HG02938 (cell line): ENCODE data around the gene TIMM10.
A peak's percentile ranks its signal among the peaks of the same experiment; 100 is the strongest.

Experiments
- ATAC-seq: cut with Tn5 transposase; IDR thresholded peaks from one replicate; pipeline ENCODE4 v1.9.1; 2021; ENCODE audit warnings: mild to moderate bottlenecking, moderate library complexity; ENCODE audit not compliant: unreplicated experiment

The TIMM10 gene

GRCh38 chr11:57530596-57531507, at the start of gene TIMM10:
Gene TIMM10 (minus strand): TSS chr11:57530754. CDS start chr11:57530189, 565 bp downstream.
- ATAC-seq: peak; percentile 97

- ATAC-seq: no peak
Observed at GRCh38 chr11:57574061-57574460, 43.5 kb upstream of the TIMM10 start.

- ATAC-seq: no peak
Observed at GRCh38 chr11:57571606-57572005, 41.1 kb upstream of the TIMM10 start.

GRCh38 chr11:57568330-57568766, 37.8 kb upstream of the TIMM10 start:
- peak; percentile 18 for ATAC-seq

- ATAC-seq: peak; percentile 74
Observed at GRCh38 chr11:57567515-57568329, 37.2 kb upstream of the TIMM10 start, which contains the start of gene UBE2L6. Gene UBE2L6 (minus strand): TSS chr11:57567672. CDS start chr11:57567611, 61 bp downstream.

GRCh38 chr11:57566905-57567514, 36.5 kb upstream of the TIMM10 start:
- ATAC-seq: peak; percentile 0

GRCh38 chr11:57566005-57566904, 35.7 kb upstream of the TIMM10 start:
- peak; percentile 67 for ATAC-seq

GRCh38 chr11:57562596-57562995, 32.0 kb upstream of the TIMM10 start:
- ATAC-seq: no peak

- no peak for ATAC-seq
Observed at GRCh38 chr11:57560146-57560545, 29.6 kb upstream of the TIMM10 start.

GRCh38 chr11:57556041-57556440, 25.5 kb upstream of the TIMM10 start:
- ATAC-seq: no peak

GRCh38 chr11:57555393-57555792, 24.8 kb upstream of the TIMM10 start:
- ATAC-seq: no peak

GRCh38 chr11:57552479-57552878, 21.9 kb upstream of the TIMM10 start:
- ATAC-seq: no peak

- ATAC-seq: no peak
Observed at GRCh38 chr11:57551941-57552340, 21.4 kb upstream of the TIMM10 start.

- ATAC-seq: no peak
Observed at GRCh38 chr11:57549983-57550382, 19.4 kb upstream of the TIMM10 start.

GRCh38 chr11:57547854-57548377, 17.4 kb upstream of the TIMM10 start:
- ATAC-seq: peak; percentile 78

- ATAC-seq: peak; percentile 65
Observed at GRCh38 chr11:57546869-57547475, 16.4 kb upstream of the TIMM10 start.

GRCh38 chr11:57546451-57546850, 15.9 kb upstream of the TIMM10 start:
- ATAC-seq: no peak

GRCh38 chr11:57545883-57546282, 15.3 kb upstream of the TIMM10 start:
- ATAC-seq: no peak

GRCh38 chr11:57544566-57544965, 14.0 kb upstream of the TIMM10 start:
- no peak for ATAC-seq
